IPS-NIHi11 (cell line): ENCODE measurements around the gene GSTO1.

Experiments used
- DNase-seq: peaks from one replicate; pipeline ENCODE4 v3.0.0; 2012; ENCODE audit warnings: mixed read lengths, low spot score

Gene GSTO1

DNA sequence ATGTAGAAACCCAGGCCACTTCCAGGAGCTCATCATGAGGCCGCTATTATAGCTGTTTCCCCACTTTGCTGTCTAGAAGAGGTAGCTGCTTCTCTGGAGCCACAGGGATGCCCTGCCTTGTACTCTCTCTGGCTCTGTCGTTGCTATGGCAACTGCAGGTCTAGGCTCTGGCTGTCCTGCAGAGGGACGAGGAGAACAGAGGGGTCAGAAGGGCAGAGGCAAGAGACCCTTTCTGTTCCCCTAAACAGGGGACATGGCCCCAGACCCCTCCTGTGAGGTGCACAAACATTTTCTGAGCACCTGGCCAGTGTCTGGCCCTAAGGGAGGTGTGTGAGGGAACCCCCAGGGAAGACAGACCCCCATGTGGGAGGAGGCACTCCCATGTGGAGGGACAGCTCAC, 52.2 kb downstream of the GSTO1 start:
- DNase-seq = no peak

DNA sequence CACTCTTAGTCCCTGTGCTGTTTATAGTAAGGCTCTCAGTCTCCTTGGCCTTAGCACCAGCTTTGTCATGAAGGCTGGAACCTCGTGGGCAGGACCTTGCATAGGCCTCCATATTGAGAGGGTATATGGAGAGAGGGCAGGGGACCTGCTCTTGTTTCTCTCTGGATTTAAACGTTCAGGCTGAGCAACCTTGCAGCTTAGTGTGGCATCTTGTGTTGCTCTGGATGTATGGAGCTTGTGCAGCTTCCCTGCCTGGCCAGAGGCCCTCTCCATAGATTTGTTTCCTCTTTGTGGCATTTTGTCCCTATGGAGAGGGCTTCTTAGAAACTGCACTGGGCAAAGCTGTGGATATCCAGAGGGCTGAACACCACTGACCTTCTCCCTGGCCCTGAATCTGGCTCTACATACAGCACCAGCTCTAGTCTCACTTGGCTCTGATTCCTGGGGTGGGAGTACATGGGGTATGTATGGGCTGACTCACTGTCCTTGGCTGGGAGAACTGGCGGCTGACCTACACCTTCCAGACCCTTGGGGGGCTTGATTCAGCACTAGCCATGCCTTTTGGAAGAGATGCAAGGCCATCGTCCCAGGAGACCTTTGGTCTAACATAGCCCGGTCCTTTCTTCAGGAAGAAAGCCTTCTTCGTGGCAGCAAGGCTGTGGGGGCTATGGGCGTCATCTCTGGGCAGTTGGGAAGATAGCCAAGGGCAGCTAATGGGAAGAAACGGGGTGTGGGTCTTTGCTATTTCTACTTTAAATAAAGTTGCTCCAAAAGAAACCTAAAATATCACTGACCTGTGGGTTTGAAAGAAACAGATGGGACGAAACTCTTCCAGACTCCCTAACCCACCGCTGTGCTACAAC, 53.1 kb downstream of the GSTO1 start:
- no peak for DNase-seq

DNA sequence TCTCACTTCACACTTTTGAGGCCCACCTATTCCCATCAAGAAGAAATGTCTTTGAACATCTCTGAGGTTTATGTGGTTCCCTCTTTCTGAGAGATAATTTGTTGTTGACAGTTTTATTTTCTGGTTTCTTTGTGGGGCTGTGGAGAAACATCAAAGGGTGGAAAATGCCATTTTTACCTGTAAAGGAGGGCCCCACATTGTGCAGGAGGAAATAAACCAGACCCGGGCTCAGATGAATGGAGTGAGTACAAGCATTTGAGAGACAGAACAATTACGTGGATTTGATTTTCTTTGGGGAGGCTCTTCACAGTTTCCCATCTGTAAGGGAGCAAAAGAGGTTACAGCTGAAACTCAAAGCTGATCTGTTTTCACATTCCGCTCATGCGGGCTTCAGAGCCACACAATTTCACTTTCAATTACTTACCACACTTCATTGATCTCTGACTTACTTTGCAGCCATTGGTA, 53.8 kb downstream of the GSTO1 start:
- no peak for DNase-seq

DNA sequence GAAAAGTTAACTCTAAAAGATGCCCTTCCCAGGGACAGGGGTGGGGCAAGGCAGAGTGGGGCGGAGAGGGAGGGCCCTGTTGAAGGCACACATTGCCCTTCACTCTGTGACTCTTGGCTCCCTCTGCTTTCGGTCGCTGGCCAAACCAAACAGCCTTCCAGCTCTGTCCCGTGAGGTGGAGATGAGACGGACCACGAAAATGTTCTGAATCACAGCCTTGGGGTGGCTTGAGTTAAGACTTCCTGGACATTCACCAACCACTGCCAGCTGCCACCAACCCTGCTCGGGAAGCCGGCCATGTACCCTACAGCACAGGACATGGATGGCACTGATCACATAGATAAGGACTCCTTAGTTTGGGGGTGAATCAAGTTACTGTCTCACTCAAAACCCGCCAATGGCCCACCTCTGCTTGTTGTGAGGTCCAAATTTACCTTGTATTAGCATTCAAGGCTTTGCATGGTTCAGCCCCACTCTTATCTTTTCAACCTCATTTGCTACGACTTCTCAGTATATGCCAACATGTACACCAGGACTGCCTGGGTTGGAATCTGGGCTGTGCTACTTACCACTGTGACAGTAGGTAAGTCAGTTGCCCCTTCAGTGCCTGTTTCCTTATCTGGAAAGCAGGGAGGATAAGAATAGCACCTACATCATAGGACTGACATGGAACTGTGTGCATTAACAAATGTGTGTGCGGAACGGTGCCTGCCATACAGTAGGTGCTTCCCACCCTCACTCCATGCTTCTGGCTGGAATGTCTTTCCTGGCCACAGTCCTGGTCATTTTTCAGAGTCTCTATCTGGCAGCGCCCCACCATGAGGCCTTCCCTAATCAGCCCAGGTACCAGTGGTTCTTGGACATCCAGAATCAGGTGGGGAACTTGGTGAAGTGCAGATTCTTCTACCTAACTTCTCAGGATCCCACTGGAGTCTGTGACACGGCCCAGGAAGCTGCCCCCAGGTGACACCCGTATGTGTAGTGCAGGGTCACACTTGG, 55.6 kb downstream of the GSTO1 start:
- no peak for DNase-seq

DNA sequence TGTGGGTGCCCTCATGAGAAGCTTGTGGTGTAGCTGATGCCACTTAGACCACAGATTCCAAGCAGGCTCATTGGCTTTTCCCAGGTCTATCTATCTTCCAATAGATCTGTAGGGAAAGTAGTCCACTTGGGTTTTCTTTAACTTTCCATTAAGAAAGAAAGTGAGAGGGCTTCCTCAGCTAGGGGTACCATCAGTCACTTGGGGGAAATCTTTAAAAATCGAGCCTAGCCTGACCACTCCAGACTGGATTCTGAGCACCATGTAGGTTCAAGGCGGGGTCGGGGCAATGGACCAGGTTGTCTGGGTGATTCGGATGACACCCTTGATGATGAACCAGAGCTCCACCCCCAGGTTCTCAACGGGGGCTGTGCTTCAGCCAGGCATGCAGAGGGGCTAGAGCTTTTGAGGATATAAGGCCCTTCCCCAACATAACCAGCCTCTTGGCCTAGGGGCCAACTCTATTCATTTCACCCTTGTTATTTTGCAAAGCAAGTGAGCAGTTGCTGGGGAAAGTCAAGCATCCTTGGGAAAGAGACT, 56.6 kb downstream of the GSTO1 start:
- no peak for DNase-seq

DNA sequence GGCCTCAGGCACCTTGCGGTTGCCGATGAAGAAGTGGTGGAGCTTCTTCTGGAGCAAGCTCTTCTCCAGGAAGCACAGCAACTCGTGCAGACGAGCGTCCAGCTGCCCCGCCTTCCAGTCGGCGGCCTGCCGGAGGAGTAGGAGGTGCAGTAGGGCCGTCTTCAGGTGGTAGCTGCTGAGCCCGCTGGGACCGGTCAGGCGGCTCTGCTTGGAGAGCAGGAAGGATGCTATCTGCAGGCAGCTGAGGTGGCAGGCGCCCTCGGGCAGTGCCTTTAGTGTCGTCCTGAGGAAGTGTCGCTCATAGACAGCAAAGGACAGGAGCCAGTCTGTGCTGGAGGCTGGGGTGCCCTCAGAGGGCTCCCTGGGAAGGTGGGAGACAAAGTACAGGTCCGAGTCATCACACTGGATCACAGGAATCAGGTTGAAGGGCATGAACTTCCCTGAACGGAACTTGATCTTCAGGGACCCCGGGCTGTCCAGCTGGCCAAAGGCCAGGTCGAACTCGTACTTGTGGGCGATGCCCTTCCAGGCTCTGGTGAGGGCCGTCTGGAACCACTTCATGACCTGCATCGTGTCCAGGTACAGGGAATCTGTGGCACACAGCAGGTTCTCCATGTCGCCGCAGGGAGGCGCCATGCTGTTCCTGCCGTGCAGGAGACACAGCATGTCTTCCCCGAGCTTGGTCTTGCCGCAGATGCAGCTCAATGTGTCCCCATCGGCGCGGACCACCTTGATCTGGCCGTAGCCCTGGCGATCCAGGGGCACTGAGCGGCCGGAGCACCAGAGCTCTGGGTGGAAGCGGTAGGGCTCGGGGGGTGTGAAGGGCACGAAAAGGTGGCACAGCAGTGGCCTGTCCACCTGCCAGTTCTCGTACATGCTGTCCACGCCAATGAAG, 60.1 kb downstream of the GSTO1 start:
- DNase-seq = no peak

DNA sequence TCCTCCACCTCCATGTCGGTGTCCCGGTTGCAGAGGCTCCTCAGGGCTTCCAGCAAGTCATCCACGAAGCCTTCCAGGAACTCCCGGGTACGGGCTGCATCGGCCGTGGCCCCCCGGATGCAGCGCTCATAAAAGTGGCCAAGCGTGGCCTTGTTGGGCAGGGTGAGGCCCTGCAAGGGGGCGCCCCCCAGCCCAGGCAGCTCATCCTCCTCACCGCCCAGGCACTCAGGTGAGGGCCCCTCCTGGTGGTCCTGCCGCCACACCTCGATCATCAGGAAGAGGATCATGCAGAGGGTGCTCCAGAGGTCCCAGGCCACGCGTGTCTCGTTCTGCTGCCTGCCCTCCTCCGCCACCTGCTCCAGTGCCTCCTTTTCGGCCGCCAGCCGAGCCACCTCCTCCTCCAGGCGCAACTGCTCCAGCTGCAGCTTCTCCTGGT, 60.8 kb downstream of the GSTO1 start:
- DNase-seq = no peak

DNA sequence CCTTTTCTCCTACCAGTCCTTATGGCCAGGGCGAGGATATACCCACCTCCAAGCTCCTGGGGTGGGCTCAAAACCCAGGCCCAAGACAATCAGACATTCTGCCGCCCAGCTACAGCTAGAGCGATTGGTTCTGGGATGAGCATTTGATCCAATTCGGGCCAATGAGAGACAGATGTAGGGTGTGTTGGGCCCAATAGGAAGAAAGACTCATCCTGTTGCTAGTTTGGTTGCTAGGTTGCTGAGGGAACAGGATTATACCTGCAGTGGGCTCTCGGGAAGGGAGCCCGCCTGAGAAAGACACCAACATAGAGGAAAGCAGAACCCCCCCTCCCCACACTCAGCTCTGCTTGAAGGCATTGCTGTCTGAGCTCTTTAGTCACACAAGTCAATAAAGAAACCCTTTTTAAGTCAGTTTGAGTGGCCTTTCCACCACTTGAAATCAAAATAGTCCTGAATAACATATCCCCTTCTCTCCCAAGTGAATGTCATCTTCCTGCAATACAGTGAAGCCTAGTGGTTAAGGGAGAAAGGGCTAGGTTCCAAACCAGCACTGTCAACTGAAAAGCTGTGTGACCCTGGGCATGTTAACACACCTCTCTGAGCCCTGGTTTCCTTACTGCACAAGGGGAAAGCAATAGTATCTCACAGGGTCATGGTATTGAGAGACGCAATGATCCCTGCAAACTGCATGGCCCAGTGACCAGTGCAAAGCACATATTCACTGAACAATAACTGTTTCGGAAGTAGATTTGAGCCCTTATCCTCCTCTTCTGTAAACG, 61.8 kb downstream of the GSTO1 start:
- DNase-seq = no peak
